NCI-H69 (cell line): Measurements from ENCODE around the gene PUDP.
"Not testable (repeated sequence)": the region's sequence is repeated elsewhere in the genome, so short reads cannot be mapped to it uniquely, and the experiment has no call there.

Source experiments
- DNase-seq: peaks from one replicate; lab custom pipeline; 2025; lab: John Stamatoyannopoulos, UW

The PUDP gene

DNA sequence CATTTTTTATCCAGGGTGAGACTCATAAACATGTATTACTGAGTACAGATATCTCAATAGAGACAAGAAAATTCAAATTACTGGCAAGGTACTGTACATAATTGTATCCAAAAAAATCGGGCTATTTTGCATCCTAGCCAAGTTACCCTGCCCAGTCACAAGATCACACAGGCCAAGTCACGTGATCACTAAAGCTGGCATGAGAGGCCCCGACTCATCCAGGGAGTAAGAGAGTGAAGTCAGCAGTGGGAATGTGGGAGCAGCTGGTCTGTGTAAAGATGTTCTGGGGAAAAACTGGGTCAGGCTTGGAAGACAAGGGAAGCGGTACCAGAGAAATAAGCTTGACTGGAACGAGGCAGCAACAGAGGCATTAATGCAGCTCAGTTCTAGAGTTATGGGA, 119.7 kb downstream of the PUDP start:
- DNase-seq, result no peak

DNA sequence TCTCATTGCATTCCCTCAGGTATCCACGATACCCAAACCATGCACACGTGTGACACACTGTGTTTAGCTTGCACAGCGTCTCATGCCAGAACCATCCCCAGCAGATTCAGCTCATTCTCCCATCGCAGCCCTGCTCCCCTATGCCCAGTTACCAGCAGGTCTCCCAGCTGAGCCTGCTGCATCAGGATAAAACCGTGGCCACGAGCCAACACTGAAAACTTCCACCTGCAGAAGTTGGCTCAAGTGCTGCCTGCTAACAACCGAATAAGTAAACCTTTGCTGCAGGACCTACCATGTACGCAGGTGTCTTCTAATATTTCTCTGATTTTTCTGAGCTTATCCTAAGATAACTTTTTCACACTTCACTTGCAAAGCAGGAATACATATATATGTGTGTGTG, 120.9 kb downstream of the PUDP start:
- DNase-seq, result no peak

DNA sequence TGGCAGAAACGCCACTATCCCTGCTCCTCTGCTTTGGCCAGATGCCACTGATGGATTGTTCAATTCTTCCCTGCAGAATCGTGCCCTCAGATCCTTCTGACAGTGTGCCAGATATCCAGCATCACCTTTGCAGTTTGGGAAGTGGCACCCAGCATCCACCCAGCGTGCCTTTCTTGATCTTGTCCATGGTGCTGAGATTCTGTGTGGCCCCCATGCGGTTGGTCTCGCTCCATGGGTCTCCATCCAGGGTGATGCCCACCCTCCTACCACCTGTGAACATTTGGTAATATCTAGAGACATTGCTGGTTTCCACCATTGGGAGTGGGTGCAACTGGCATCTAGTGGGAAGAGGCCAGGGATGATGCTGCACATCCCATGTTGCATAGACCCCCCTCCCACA, 121.6 kb downstream of the PUDP start:
- not testable (repeated sequence) for DNase-seq

DNA sequence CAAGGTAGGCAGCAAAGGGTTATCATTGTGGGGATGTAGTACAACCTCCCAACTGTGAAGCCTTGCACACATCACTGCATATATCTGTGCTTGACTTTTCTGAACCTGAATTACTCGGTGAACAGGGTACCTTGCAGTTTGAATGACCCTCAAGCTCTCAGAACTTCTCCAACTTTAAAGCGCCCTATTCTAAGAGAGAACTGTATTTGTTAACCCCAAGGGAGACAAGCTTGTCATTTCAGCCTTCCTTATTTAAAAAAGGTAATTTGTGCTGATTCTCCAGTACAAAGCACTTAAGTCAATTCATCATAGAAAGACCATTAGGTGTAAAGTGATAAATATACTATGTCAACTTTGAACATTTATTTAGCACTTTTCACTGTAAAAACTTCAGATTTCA, 122.5 kb downstream of the PUDP start:
- DNase-seq, result no peak

DNA sequence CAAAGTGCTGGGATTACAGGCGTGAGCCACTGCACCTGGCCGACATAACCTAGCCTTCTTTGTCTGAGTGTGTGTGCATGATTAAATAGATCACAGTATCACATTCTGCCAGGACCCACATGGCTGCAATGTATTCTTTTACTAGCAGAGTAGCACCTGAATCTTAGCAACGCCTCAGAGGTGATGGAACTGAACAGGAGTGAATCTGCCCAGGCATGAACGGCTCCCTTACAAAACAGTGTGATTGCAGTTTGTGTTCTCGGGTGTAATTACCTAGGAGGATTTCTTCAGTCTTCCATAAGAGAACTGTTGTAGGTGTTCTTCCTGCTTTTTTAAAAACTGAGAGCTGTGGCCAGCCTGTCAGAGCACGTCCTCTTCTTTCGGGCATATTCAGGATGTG, 123.1 kb downstream of the PUDP start:
- no peak for DNase-seq

DNA sequence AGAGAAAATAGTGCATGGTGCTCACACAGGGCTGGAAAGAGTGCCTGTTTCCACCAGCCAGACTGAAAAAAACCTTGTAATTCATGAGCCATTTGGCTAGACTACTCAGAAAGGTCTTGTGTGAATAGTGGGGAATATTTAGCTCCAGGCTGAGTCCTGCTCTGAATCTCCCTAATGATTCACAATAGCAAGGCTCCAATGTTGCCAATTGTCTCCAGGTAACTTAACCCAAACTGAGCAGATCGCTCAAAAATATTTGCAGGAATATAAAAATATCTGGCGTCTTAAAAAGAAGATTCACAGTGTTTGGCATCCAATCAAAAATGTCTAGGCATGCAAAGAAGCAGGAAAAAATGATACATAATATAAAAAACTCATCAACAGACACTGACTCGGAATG, 125.0 kb downstream of the PUDP start:
- not testable (repeated sequence) for DNase-seq

DNA sequence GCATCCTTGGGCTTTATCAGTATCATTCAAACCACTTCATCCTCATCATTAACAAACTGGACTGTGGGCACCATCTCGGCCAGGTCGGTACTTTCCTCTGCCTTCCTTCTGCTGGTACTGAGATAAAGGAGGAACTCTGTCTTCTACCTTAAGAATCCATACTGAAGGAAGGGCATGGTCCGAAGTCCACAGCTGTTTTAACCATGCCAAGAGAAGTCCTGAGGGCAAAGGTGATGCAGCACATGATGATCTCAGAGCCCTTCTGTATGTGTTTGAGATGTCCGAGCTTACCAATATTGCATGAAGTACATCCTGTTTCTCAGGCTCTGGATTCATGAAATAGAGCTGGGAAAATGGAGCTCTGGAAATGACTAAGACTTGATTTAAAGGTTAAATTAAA, 126.0 kb downstream of the PUDP start:
- no peak for DNase-seq

DNA sequence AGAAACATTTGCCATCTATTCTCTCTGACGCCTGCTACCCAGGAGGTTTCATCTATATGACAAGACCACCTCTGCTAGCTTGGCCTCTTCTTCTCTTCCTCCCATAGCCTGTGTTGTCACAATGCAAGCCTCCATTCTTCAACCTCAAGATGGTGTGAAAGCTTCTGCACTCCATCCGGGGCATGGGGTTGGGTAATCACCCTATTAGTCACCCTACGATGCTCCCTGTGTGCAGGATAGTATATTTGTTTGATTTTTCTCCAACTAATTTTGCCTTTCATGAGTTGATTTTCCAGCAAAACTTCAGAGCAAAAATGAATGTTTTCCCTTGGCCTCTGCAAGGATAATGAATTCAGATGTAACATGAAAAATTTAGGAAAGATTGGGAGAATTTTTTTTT, 128.4 kb downstream of the PUDP start:
- no peak for DNase-seq

DNA sequence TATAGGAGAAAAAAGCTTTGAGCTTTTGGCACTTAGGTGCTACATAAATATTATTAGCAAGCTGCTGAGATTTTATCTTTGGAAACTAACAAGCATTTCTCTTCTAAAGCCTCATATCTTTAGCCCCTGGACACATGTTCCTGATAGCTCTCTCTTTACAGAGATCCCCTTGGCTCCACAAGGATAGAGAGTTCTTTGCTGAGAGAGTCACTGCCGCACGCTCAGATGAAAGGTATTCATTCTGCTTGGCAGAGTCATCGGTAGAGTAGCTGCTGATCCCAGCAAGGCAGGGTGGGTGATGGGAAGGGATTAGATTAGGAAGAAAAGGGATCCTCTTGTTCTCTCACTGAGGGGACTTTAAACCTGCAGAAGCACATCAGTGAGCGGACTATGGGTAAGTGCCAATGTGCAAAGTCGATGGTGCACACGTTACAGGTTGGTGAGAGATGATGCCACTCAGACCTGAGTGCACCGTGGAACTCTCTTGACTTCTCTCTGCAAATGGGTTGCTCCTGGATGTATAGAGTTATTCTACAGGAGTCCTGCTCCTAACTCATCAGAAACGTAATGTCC, 135.6 kb downstream of the PUDP start:
- DNase-seq, result not testable (repeated sequence)

DNA sequence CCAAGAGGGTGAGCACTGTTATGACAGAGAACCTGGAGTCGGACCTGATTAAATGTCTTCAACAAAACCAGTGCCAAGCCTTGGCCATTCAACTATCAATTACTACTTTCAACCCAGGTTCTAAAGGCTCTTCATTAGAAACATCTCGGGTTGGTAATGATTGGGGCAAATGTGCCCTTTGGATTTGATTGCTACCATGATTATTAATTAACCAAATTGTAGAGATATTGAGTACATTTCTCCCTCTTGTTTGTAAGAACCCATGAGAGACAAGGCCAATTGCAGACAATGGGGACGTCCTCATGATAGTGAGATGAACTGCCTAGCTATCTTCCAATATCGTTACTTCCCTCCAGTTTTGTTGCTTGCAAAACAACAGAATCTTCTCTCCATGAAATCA, 137.1 kb downstream of the PUDP start:
- not testable (repeated sequence) for DNase-seq

DNA sequence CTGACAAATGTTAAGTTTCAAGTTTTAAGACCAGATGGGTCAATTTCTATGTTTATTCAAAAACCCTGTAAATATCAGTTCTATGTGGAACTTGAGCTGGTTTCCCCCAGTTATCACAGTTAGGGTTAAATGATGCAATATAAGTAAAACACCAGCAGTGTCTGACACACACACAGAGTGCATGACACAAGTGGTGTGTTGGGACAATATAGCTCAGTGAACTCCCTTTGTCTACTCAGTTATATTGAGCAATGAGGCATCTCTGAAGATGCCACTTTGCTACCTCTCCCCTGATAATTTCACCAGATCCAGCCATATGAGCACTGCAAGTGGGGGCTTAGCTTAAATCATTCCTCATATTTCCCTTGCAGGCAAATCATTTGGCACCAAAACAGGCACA, 140.6 kb downstream of the PUDP start:
- peak; percentile 21 for DNase-seq
